Cardiac fibroblast (primary cell): ENCODE data around the gene CEP112.

Experiments used
- DNase-seq, 2 donors: peaks; one replicate each; pipeline versions ENCODE4 v3.0.0 to v3.0.0-alpha.2; 2010; ENCODE audit warnings: low read depth in 2 of 2
- H3K4me3 ChIP-seq, 2 donors: replicated peaks in 1 of 2; 1 replicate in 1 of 2; 2 replicates in 1 of 2; pipeline ENCODE4 v1.5.1; 2011; ENCODE audit warnings: low read depth in 2 of 2, low read length in 2 of 2, mild to moderate bottlenecking in 2 of 2, moderate library complexity in 1 of 2
- TF ChIP-seq, protein P1 (sequence below): IDR thresholded peaks from one replicate; pipeline ENCODE4 v1.5.1; 2011; ENCODE audit warnings: low read depth, mild to moderate bottlenecking, low read length, inconsistent platforms

Gene CEP112

DNA sequence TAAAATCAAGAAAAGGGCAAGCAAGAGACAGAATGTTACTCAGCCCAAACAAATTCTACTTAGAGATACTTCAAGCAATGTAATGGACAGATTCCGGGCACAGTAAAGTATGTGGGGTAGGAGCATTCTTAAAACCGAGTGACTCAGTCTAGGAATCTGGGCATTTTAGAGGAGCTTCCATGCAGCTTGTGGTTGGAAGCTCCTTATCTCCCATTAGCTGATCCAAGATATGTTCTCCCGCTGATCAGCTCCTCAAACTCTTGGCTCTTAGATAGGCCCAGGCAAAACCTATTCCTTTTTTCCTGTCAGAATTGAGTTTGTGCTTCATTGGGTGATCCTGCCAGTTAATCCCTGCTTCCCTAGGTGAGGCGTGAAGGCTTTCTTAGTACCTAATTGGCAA is 303.3 kb downstream of the CEP112 start:
- H3K4me3 ChIP-seq = no peak overlapping the region
- DNase-seq = peak; percentile 29 to 83
- TF ChIP-seq, protein P1, sequence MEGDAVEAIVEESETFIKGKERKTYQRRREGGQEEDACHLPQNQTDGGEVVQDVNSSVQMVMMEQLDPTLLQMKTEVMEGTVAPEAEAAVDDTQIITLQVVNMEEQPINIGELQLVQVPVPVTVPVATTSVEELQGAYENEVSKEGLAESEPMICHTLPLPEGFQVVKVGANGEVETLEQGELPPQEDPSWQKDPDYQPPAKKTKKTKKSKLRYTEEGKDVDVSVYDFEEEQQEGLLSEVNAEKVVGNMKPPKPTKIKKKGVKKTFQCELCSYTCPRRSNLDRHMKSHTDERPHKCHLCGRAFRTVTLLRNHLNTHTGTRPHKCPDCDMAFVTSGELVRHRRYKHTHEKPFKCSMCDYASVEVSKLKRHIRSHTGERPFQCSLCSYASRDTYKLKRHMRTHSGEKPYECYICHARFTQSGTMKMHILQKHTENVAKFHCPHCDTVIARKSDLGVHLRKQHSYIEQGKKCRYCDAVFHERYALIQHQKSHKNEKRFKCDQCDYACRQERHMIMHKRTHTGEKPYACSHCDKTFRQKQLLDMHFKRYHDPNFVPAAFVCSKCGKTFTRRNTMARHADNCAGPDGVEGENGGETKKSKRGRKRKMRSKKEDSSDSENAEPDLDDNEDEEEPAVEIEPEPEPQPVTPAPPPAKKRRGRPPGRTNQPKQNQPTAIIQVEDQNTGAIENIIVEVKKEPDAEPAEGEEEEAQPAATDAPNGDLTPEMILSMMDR = no peak

DNA sequence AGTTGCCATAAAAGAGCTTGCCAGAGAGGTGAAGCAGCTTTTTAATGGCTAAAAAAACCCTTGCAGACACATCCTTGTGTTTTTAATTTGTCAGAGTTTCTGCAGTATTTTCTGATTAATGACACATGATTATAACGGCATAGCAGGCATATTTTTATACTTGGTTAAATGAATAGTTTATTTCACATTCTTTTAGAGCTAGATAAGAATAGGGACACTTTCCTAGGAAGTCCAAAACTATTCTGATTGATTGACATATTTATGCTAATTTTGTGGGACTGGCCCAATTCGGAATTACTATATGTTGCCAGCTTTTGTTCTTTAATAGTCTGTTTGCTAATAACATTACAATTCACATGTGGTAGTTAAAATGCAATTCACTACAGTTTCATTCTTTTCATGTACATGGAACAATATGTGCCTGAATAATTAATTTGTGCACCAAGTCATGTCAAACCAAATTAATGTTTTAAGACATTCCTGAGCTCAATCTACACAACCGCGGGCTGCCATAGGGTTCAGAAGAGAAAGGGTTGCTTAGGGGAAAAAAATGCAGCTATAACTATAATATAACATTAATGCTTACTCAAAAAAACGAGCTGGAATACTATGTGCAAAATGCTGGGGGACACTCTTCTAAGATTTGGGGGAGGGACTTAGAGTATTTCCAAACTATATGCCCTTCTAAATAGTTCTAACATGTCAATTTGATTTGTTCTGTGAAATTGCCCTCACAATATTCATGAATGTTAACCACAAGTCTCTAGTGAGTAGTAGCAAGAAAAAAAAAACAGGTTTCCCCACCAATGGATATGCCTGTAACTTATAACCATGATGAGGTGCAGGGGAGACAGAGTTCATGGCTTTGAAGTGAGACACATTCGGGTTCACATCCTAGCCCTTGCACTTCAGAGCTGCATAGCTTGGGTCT is 305.4 kb downstream of the CEP112 start:
- DNase-seq = peak in 1 of 2 donors; percentile 12
- TF ChIP-seq, protein P1 = no peak
- no peak overlapping the region for H3K4me3 ChIP-seq

DNA sequence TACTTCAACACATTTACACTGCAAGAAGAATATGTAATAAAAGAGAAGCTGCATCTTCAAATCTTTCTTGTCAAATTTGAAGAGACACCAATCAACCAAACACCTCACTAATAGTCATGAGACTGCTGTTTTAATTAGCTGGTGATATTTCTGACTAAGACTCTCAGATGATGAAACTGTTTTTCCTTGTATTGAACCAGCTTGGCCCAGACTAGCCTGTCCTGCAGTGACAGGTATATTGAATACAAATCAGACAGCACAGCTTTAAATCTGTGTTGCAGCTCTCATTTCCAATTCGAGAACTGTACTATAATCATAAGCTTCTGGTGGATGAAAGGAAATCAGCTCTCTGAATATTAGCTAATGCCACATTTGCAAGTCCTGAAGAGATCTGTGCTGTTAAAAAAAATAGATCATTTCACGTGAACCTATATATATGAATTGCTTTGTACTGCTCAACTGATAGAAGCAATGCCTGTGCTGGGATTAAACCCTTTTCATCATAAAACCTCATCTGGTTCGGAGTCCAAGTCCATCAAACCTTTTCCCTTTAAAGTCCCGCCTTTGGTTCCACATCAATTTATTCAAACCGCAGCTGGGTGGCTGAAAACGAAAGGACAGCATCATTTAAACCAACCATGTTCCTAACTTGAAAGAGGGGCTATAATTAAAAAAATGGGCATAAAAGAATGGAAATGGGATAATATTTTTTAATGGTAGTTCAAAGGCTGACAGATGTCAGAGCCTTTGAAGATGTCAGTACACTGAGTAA is 306.2 kb downstream of the CEP112 start:
- H3K4me3 ChIP-seq = no peak overlapping the region
- TF ChIP-seq, protein P1 = no peak
- DNase-seq = no peak

DNA sequence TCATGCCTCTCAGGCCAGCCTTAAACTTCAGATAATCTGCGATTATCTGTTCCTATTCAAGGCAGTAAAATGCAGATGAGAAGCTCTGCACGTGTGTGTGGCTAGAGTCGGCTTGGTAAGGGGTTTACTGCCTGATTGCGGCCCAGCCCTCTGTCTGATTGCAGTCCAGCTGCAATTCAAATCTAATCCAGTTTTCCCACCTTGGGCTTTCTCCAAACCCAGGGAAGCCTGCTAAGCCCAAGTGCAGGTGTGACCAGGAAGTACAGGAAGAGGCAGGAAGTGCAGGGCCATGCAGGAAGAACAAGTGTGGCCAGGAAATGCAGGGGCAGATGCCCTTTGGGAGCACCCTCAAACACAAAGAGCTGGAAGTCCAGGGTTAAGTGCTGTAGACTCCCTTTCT is 314.9 kb downstream of the CEP112 start:
- TF ChIP-seq, protein P1 = no peak
- DNase-seq = no peak
- no peak overlapping the region for H3K4me3 ChIP-seq

DNA sequence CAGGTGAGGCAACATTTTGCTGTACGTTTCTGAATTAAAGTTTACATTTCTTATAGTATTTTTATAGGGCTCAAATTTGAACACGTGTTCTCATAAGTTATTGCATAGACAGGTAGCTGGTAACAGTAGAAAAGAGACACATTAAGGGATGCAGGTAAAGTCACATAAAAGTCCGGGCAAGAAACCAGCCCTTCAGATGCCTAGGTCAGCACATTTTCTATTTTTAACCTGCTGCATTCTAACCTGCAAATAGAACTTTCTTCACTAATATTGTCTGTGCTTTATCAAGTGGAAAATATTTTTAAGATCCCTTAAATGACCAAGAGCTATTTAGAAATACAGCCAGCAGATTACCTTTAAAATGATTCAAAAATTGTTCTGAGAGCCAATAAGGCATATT is 323.1 kb downstream of the CEP112 start:
- H3K4me3 ChIP-seq = no peak overlapping the region
- TF ChIP-seq, protein P1 = no peak
- DNase-seq = no peak

DNA sequence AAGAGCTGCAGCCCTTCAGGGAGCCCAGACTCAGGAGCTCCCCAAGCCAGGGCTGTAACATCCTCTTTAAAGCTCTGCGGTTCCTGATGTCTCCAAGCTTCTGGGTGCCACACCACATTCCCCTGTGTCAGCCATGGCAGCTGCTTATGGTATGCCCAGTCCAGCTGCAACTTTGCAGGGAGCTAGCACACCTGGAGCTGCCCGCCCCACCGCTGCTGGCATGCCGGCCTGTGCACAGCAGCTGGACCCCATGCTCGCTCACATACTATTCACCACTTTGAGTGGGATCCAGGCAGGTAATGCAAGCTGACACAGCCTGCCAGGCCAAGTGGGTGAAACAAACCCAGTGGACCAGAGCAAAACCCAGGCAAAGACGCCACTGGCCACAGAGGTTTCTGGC is 324.9 kb downstream of the CEP112 start:
- TF ChIP-seq, protein P1 = no peak
- H3K4me3 ChIP-seq = no peak overlapping the region
- no peak for DNase-seq
